ENCODE data around the gene ART3. TPM values are rescaled to one million over a fixed set of nuclear protein-coding genes. Genes with fewer than 3 reads are reported as not detected.
A peak's percentile ranks its signal among the peaks of the same experiment; 100 is the strongest.

Gene ART3
- total RNA-seq: 105 TPM
- long read RNA-seq, partial matches to known transcripts: 0 of 52 reads
- long read RNA-seq, other reads (novel, unspliced or antisense): 47 of 52 reads

GRCh38 chr4:76074468-76074867 is at the start of gene ART3:
TSS of gene ART3 (plus strand) at chr4:76074709. CDS start at chr4:76075890, 1,181 bp downstream.
- Histone ChIP-seq H3K4me1 (peaks cover 24% of the 10 kb centered on the region), H3K36me3 (no peaks in the 10 kb centered on the region), H3K4me3 (peak within 1 kb of the TSS; percentile 60), H3K27ac (replicated peaks) (peak within 1 kb of the TSS; percentile 81), H3K27me3 (ENCODE audit: low read depth) (no peaks in the 10 kb centered on the region), H3K9me3 (replicated peaks) (no peaks in the 10 kb centered on the region)
- no peak for DNase-seq
- TF ChIP-seq, protein P1, sequence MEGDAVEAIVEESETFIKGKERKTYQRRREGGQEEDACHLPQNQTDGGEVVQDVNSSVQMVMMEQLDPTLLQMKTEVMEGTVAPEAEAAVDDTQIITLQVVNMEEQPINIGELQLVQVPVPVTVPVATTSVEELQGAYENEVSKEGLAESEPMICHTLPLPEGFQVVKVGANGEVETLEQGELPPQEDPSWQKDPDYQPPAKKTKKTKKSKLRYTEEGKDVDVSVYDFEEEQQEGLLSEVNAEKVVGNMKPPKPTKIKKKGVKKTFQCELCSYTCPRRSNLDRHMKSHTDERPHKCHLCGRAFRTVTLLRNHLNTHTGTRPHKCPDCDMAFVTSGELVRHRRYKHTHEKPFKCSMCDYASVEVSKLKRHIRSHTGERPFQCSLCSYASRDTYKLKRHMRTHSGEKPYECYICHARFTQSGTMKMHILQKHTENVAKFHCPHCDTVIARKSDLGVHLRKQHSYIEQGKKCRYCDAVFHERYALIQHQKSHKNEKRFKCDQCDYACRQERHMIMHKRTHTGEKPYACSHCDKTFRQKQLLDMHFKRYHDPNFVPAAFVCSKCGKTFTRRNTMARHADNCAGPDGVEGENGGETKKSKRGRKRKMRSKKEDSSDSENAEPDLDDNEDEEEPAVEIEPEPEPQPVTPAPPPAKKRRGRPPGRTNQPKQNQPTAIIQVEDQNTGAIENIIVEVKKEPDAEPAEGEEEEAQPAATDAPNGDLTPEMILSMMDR (IDR thresholded peaks at IDR 0.05; ENCODE audit: borderline replicate concordance): no peak
- intact Hi-C loops (cut with micrococcal nuclease): no loop called here

- intact Hi-C loops (cut with micrococcal nuclease): no loop called here
- Histone ChIP-seq H3K9me3 (replicated peaks) (no peaks in the 10 kb centered on the region), H3K4me1 (no peaks in the 10 kb centered on the region), H3K4me3 (peak overlapping the region; percentile 48), H3K36me3 (no peaks in the 10 kb centered on the region), H3K27ac (replicated peaks) (peak overlapping the region; percentile 5), H3K27me3 (ENCODE audit: low read depth) (no peaks in the 10 kb centered on the region)
- TF ChIP-seq, protein P1 (IDR thresholded peaks at IDR 0.05; ENCODE audit: borderline replicate concordance): no peak
- DNase-seq: no peak
Observed at GRCh38 chr4:76028350-76028765, 46.2 kb upstream of the ART3 start.

DNA sequence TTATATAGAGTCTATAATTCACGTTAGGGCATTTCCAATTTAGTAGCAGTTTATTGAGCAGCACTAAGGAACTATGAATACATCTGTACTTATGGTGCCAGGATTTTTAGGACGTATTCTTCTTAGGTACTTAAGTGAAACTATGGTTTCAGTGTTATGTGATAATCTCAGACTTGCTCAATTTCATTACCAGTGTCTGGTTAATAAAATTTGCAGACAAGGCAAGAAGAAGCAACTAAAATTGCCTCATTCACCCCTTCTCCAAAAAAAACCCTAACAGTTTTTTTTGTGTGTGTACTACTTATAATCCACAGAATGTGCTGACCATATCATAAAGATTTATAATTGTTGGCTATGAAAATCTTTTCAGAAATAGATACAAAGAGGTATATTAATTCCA is 45.2 kb upstream of the ART3 start:
- no peaks in the 10 kb centered on the region for H3K9me3 ChIP-seq (replicated peaks)
- no peak overlapping the region for H3K4me3 ChIP-seq
- no peak for DNase-seq
- intact Hi-C loops (cut with micrococcal nuclease): no loop called here
- H3K27ac ChIP-seq (replicated peaks): no peak overlapping the region
- no peaks in the 10 kb centered on the region for H3K27me3 ChIP-seq (ENCODE audit: low read depth)
- H3K4me1 ChIP-seq: no peaks in the 10 kb centered on the region
- TF ChIP-seq, protein P1 (IDR thresholded peaks at IDR 0.05; ENCODE audit: borderline replicate concordance): no peak
- no peaks in the 10 kb centered on the region for H3K36me3 ChIP-seq

DNA sequence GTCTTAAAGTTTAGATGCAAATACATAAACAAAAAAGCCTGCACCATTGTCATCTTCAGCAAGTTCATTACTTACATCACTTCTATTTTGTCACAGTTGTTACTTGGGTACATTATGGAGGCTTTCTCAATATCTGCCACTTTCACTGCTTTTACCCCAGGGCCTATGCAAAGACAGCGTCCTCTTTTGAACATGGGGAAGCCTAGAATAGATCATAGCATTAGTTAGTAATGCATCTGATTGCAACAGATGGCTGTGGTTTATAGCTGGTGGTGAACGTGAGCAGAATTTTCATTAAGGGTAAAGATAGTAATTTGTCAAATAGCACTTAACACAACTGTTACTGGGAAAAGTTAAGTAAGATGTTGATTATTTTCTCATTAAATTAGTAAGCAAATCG is 39.4 kb upstream of the ART3 start:
- Histone ChIP-seq H3K27ac (replicated peaks) (no peak overlapping the region), H3K36me3 (no peaks in the 10 kb centered on the region), H3K4me1 (peaks cover 4% of the 10 kb centered on the region), H3K4me3 (no peak overlapping the region), H3K9me3 (replicated peaks) (no peaks in the 10 kb centered on the region), H3K27me3 (ENCODE audit: low read depth) (no peaks in the 10 kb centered on the region)
- DNase-seq: no peak
- TF ChIP-seq, protein P1 (IDR thresholded peaks at IDR 0.05; ENCODE audit: borderline replicate concordance): no peak
- intact Hi-C loops (cut with micrococcal nuclease): no loop called here

GRCh38 chr4:76035799-76036380 is 38.6 kb upstream of the ART3 start, which contains the start of gene CXCL11:
TSS of gene CXCL11 (minus strand) at chr4:76036070. CDS start at chr4:76035987, 83 bp downstream.
- intact Hi-C loops (cut with micrococcal nuclease): no loop called here
- H3K4me3 ChIP-seq: no peak within 1 kb of the TSS
- TF ChIP-seq, protein P1 (IDR thresholded peaks at IDR 0.05; ENCODE audit: borderline replicate concordance): no peak

More at GRCh38 chr4:76035799-76036380, 38.6 kb upstream of the ART3 start, which contains the start of gene CXCL11:
- no peak for DNase-seq
- Histone ChIP-seq H3K27me3 (ENCODE audit: low read depth) (no peaks in the 10 kb centered on the region), H3K27ac (replicated peaks) (no peak within 1 kb of the TSS), H3K36me3 (no peaks in the 10 kb centered on the region), H3K4me1 (peaks cover 4% of the 10 kb centered on the region), H3K9me3 (replicated peaks) (no peaks in the 10 kb centered on the region)

Data from left ventricle myocardium inferior (tissue), 1 donor.